NT2/D1 (cell line): ENCODE results near the gene SRPRB.

Experiments used
- SUZ12 ChIP-seq: IDR thresholded peaks from 2 replicates; pipeline ENCODE4 v1.6.1; 2011; ENCODE audit not compliant: insufficient read length, insufficient read depth; ENCODE audit errors: extremely low read depth
- YY1 ChIP-seq: IDR thresholded peaks from 2 replicates; pipeline ENCODE4 v1.6.1; 2011; ENCODE audit not compliant: insufficient read length, insufficient read depth
- ZNF274 ChIP-seq: IDR thresholded peaks from 2 replicates; pipeline ENCODE4 v1.6.1; 2011; ENCODE audit warnings: mild to moderate bottlenecking, low read depth, low read length

GRCh38 chr3:133845127-133845526 is 39.5 kb downstream of the SRPRB start:
- TF ChIP-seq YY1 (no peak), ZNF274 (no peak), SUZ12 (no peak)
